Upper lobe of right lung (tissue), 1 donor: ENCODE results near the gene S100G. TPM values are rescaled to one million over a fixed set of nuclear protein-coding genes. Genes with fewer than 3 reads are reported as not detected.
"Not testable (repeated sequence)": the region's sequence is repeated elsewhere in the genome, so short reads cannot be mapped to it uniquely, and the experiment has no call there.

Source experiments
- ATAC-seq: fragments of 200-7000 bp; cut with Tn5 transposase; one replicate; pipeline ENCODE4 v1.9.1; 2020; ENCODE audit warnings: mild to moderate bottlenecking, moderate library complexity
- DNase-seq: peaks from one replicate; pipeline ENCODE4 v3.0.0-alpha.2; 2020
- H3K27ac ChIP-seq: fragments of 200-600 bp; one replicate; pipeline ENCODE4 v1.8.0; 2022
- H3K27me3 ChIP-seq: fragments of 200-600 bp; one replicate; pipeline ENCODE4 v1.8.0; 2022; ENCODE audit warnings: mild to moderate bottlenecking
- H3K36me3 ChIP-seq: fragments of 200-600 bp; one replicate; pipeline ENCODE4 v1.8.0; 2022
- H3K4me1 ChIP-seq: fragments of 200-600 bp; one replicate; pipeline ENCODE4 v1.8.0; 2022
- H3K4me3 ChIP-seq: fragments of 200-600 bp; one replicate; pipeline ENCODE4 v1.8.0; 2022; ENCODE audit warnings: mild to moderate bottlenecking
- H3K9me3 ChIP-seq: fragments of 200-600 bp; one replicate; pipeline ENCODE4 v1.8.0; 2022
- CTCF ChIP-seq: fragments of 200-600 bp; IDR thresholded peaks from one replicate; pipeline ENCODE4 v1.8.0; 2022; ENCODE audit warnings: antibody characterized with exemption
- intact Hi-C: fragments of 100-400 bp; cut with DNase I; formaldehyde crosslinking; loops from one replicate; pipeline ENCODE4 v1.11.0; 2022
- total RNA-seq: library from RNA; stranded (reverse); fragmentation: NEBNext Ultra II Directional; extraction: Animal tissue kit (Norgen Biotek cat#: 25700); gene quantifications from one replicate; pipeline ENCODE4 v1.2.1, GENCODE V29; 2021
- donor health status: DM: no; HTN: yes; CAD: no; lungs with severe emphysema.

The S100G gene
- total RNA-seq, 1 donor from 2014 or later = not detected

GRCh38 chrX:16610121-16610621 is 39.8 kb upstream of the S100G start:
- Histone ChIP-seq H3K27me3 (no peaks in the 10 kb centered on the region), H3K9me3 (no peaks in the 10 kb centered on the region), H3K27ac (no peak overlapping the region), H3K4me1 (no peaks in the 10 kb centered on the region), H3K4me3 (no peak overlapping the region), H3K36me3 (no peaks in the 10 kb centered on the region)
- DNase-seq (no peak), ATAC-seq (no peak)
- intact Hi-C loops = no loop called here
- no peak for TF ChIP-seq CTCF

DNA sequence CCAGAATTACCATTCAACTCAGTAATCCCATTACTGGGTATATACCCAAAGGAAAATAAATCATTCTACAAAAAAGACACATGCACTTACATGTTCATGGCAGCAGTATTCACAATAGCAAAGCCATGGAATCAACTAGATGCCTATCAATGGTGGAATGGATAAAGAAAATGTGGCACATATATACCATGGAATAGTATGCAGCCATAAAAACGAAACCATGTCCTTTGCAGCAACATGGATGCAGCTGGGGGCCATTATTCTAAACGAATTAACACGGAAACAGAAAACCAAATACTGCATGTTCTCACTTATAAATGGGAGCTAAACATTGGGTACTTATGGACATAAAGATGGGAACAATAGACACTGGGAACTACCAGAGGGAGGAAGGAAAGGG is 39.3 kb upstream of the S100G start:
- DNase-seq, intact Hi-C loops, H3K36me3 ChIP-seq, H3K4me1 ChIP-seq, H3K4me3 ChIP-seq, ATAC-seq, H3K27ac ChIP-seq, H3K27me3 ChIP-seq, H3K9me3 ChIP-seq: not testable (repeated sequence)

GRCh38 chrX:16612257-16612897 is 37.6 kb upstream of the S100G start:
- Histone ChIP-seq H3K4me1 (no peaks in the 10 kb centered on the region), H3K27ac (no peak overlapping the region), H3K4me3 (no peak overlapping the region), H3K9me3 (no peaks in the 10 kb centered on the region), H3K27me3 (no peaks in the 10 kb centered on the region), H3K36me3 (no peaks in the 10 kb centered on the region)
- TF ChIP-seq CTCF = no peak
- DNase-seq = no peak
- intact Hi-C loops = no loop called here
- ATAC-seq = no peak

- Histone ChIP-seq H3K36me3 (no peaks in the 10 kb centered on the region), H3K27me3 (no peaks in the 10 kb centered on the region), H3K9me3 (no peaks in the 10 kb centered on the region), H3K27ac (no peak overlapping the region), H3K4me3 (no peak overlapping the region), H3K4me1 (no peaks in the 10 kb centered on the region)
- TF ChIP-seq CTCF = no peak
- intact Hi-C loops = no loop called here
- ATAC-seq = no peak
- no peak for DNase-seq
Measured at GRCh38 chrX:16617382-16617781, 32.6 kb upstream of the S100G start.

DNA sequence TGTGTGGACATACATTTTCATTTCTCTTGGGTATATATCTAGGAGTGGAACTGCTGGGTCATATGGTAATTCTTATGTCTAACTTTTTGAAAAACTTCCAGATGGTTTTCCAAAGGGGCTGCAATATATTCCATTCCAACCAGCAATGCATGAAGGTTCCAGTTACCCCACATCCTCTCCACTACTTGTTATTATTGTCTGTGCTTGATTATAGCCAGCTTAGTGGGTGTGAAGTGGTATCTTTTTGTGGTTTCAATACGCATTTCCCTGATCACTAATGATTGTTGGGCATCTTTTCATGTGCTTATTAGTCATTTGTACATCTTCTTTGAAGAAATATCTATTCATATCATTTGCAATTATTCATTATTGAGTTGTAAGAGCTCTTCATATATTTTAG is 31.5 kb upstream of the S100G start:
- Histone ChIP-seq H3K36me3 (no peaks in the 10 kb centered on the region), H3K4me1 (no peaks in the 10 kb centered on the region), H3K9me3 (no peaks in the 10 kb centered on the region), H3K27me3 (no peaks in the 10 kb centered on the region), H3K4me3 (no peak overlapping the region), H3K27ac (no peak overlapping the region)
- DNase-seq (no peak), ATAC-seq (no peak)
- no peak for TF ChIP-seq CTCF
- intact Hi-C loops = no loop called here

DNA sequence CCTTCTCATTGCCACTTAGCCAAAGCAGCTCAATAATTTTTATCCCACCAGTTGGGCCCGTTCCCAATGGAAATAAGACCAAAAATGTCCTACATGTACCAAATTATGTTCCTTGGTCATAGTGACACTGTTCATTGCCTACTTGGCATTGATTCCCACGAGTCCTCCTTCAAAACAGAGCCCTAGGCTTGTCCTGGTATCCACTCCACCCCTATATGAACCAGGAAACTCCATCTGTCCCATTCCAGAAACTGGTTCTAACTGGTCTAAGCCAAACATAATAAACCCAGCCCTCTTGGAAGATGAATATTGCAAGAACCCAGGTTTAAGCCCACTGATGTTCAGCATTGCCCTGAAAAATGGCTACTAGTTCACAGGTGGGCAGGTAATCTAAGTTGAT is 30.9 kb upstream of the S100G start:
- no peak for ATAC-seq
- intact Hi-C loops = no loop called here
- no peak for DNase-seq
- Histone ChIP-seq H3K4me1 (no peaks in the 10 kb centered on the region), H3K4me3 (no peak overlapping the region), H3K36me3 (no peaks in the 10 kb centered on the region), H3K27ac (no peak overlapping the region), H3K9me3 (no peaks in the 10 kb centered on the region), H3K27me3 (no peaks in the 10 kb centered on the region)
- TF ChIP-seq CTCF = no peak

- intact Hi-C loops, H3K27ac ChIP-seq, H3K4me1 ChIP-seq, H3K27me3 ChIP-seq, DNase-seq, H3K4me3 ChIP-seq, ATAC-seq, H3K9me3 ChIP-seq, H3K36me3 ChIP-seq: not testable (repeated sequence)
Measured at GRCh38 chrX:16628511-16628910, 21.4 kb upstream of the S100G start.
